Smooth muscle cell (in vitro differentiated cells): ENCODE data around the gene LRCH3. TPM values are rescaled to one million over a fixed set of nuclear protein-coding genes. Genes with fewer than 3 reads are reported as not detected.

Experiments used
- DNase-seq: peaks from one replicate; lab custom pipeline; 2025; ENCODE audit not compliant: unreplicated experiment; lab: John Stamatoyannopoulos, UW
- H2AFZ ChIP-seq: fragments of 200-600 bp; sonication (generic); 2 replicates; pipeline ENCODE4 v1.6.0; 2016; ENCODE audit warnings: antibody characterized with exemption, low read depth, mild to moderate bottlenecking
- H3F3A ChIP-seq: fragments of 200-600 bp; sonication (generic); 2 replicates; pipeline ENCODE4 v1.6.0; 2017; ENCODE audit warnings: antibody characterized with exemption, low read depth
- H3K27ac ChIP-seq: fragments of 200-600 bp; sonication (generic); 2 replicates; pipeline ENCODE4 v1.5.1; 2016; ENCODE audit warnings: low read depth, mild to moderate bottlenecking
- H3K27me3 ChIP-seq: fragments of 200-600 bp; sonication (generic); 2 replicates; pipeline ENCODE4 v1.6.1; 2016; ENCODE audit warnings: low read depth, mild to moderate bottlenecking
- H3K36me3 ChIP-seq: fragments of 200-600 bp; sonication (generic); 2 replicates; pipeline ENCODE4 v1.5.1; 2016; ENCODE audit warnings: low read depth
- H3K4me1 ChIP-seq: fragments of 200-600 bp; sonication (generic); 2 replicates; pipeline ENCODE4 v1.5.1; 2016; ENCODE audit warnings: low read depth
- H3K4me2 ChIP-seq: fragments of 200-600 bp; sonication (generic); 2 replicates; pipeline ENCODE4 v1.6.0; 2016; ENCODE audit warnings: mild to moderate bottlenecking
- H3K4me3 ChIP-seq: fragments of 200-600 bp; sonication (generic); 2 replicates; pipeline ENCODE4 v1.5.1; 2016; ENCODE audit warnings: mild to moderate bottlenecking
- H3K79me2 ChIP-seq: fragments of 200-600 bp; sonication (generic); 2 replicates; pipeline ENCODE4 v1.6.0; 2016; ENCODE audit warnings: low read depth, mild to moderate bottlenecking
- H3K9ac ChIP-seq: fragments of 200-600 bp; sonication (generic); 2 replicates; pipeline ENCODE4 v1.6.0; 2016; ENCODE audit warnings: low read depth
- H3K9me3 ChIP-seq: fragments of 200-600 bp; sonication (generic); replicated peaks from 2 replicates; pipeline ENCODE4 v1.5.1; 2016; ENCODE audit warnings: low read depth
- H4K20me1 ChIP-seq: fragments of 200-600 bp; sonication (generic); 2 replicates; pipeline ENCODE4 v1.6.0; 2016; ENCODE audit warnings: low read depth
- CTCF ChIP-seq: fragments of 200-600 bp; sonication (generic); IDR thresholded peaks from 2 replicates; pipeline ENCODE4 v1.5.1; 2017; ENCODE audit warnings: borderline replicate concordance, mild to moderate bottlenecking, antibody characterized with exemption; ENCODE audit not compliant: insufficient read depth, poor library complexity, severe bottlenecking
- WGBS: methylation state at CpG from one replicate; pipeline ENCODE4 v1.1.7; 2016; ENCODE audit warnings: low lambda C conversion rate; 5-methylcytosine and 5-hydroxymethylcytosine counted together
- polyA plus RNA-seq: library from polyadenylated mRNA; unstranded; fragments of >200 nt; fragmentation: Nextera tagmentation; extraction: Ambion mirVana; gene quantifications from 2 replicates; pipeline ENCODE4 v1.2.1, GENCODE V29; 2016
- total RNA-seq: library from RNA; depleted of rRNA; stranded (reverse); fragments of >200 nt; gene quantifications from 2 replicates; pipeline ENCODE4 v1.2.3, GENCODE V29; 2014

Gene LRCH3
- total and polyA plus RNA-seq, 2 experiments from 2014 or later, result 15.6 to 31.7 TPM

GRCh38 chr3:197802779-197803459, 11.9 kb downstream of the LRCH3 start:
- H3K27ac ChIP-seq, result no peak overlapping the region
- TF ChIP-seq CTCF, result no peak
- no peak overlapping the region for H3K4me3 ChIP-seq
- DNase-seq, result no peak
- no peak overlapping the region for H3K9ac ChIP-seq
- 92% methylated on average over 3 of the region's 3 CpGs for WGBS
- peaks cover 4% of the 10 kb centered on the region for H3K4me1 ChIP-seq
- H3K9me3 ChIP-seq, result no peaks in the 10 kb centered on the region
- no peaks in the 10 kb centered on the region for H3F3A ChIP-seq
- no peaks in the 10 kb centered on the region for H3K36me3 ChIP-seq
- H3K4me2 ChIP-seq, result no peak overlapping the region
- H4K20me1 ChIP-seq, result peaks cover 97% of the 10 kb centered on the region
- H3K79me2 ChIP-seq, result peaks cover 100% of the 10 kb centered on the region
- H2AFZ ChIP-seq, result no peak overlapping the region
- H3K27me3 ChIP-seq, result no peaks in the 10 kb centered on the region

- DNase-seq, result no peak
- no peak for TF ChIP-seq CTCF
- H3K4me2 ChIP-seq, result no peak overlapping the region
- H4K20me1 ChIP-seq, result peaks cover 97% of the 10 kb centered on the region
- H3K27me3 ChIP-seq, result no peaks in the 10 kb centered on the region
- no peaks in the 10 kb centered on the region for H3K9me3 ChIP-seq
- 95% methylated on average over 4 of the region's 4 CpGs for WGBS
- peaks cover 98% of the 10 kb centered on the region for H3K79me2 ChIP-seq
- no peak overlapping the region for H3K9ac ChIP-seq
- no peak overlapping the region for H2AFZ ChIP-seq
- H3K36me3 ChIP-seq, result no peaks in the 10 kb centered on the region
- H3K4me3 ChIP-seq, result no peak overlapping the region
- H3K4me1 ChIP-seq, result peaks cover 9% of the 10 kb centered on the region
- no peak overlapping the region for H3K27ac ChIP-seq
- H3F3A ChIP-seq, result no peaks in the 10 kb centered on the region
These were observed 13.5 kb downstream of the LRCH3 start for GRCh38 chr3:197804511-197804910.

GRCh38 chr3:197807969-197808587, 17.0 kb downstream of the LRCH3 start:
- DNase-seq, result no peak

More at GRCh38 chr3:197807969-197808587, 17.0 kb downstream of the LRCH3 start:
- Histone ChIP-seq H3K4me1 (peaks cover 16% of the 10 kb centered on the region), H3F3A (no peaks in the 10 kb centered on the region), H3K27ac (peak overlapping the region; percentile 83), H3K9ac (peak overlapping the region; percentile 11), H3K27me3 (no peaks in the 10 kb centered on the region), H3K79me2 (peaks cover 96% of the 10 kb centered on the region), H3K4me3 (no peak overlapping the region), H2AFZ (no peak overlapping the region), H3K9me3 (no peaks in the 10 kb centered on the region), H4K20me1 (peaks cover 96% of the 10 kb centered on the region), H3K36me3 (no peaks in the 10 kb centered on the region), H3K4me2 (peak overlapping the region; percentile 58)
- no peak for TF ChIP-seq CTCF
- WGBS, result 62% methylated on average over 4 of the region's 4 CpGs
